Activated naive CD8-positive, alpha-beta T cell (primary cell): Measurements from ENCODE around the gene HOXB3.
A peak's percentile ranks its signal among the peaks of the same experiment; 100 is the strongest.

ENCODE experiments used
- H3K27ac Mint-ChIP-seq: one replicate; pipeline ENCODE4 v1.8.0; 2021; ENCODE audit warnings: mixed read lengths
- H3K27me3 Mint-ChIP-seq: one replicate; pipeline ENCODE4 v1.8.0; 2021; ENCODE audit warnings: mixed read lengths
- H3K36me3 Mint-ChIP-seq: one replicate; pipeline ENCODE4 v1.8.0; 2021; ENCODE audit warnings: mixed read lengths
- H3K4me1 Mint-ChIP-seq: one replicate; pipeline ENCODE4 v1.8.0; 2021; ENCODE audit warnings: low read depth, mixed read lengths
- H3K4me3 Mint-ChIP-seq: one replicate; pipeline ENCODE4 v1.8.0; 2021; ENCODE audit warnings: mild to moderate bottlenecking, mixed read lengths
- H3K9me3 Mint-ChIP-seq: one replicate; pipeline ENCODE4 v1.8.0; 2021; ENCODE audit warnings: low read depth, mixed read lengths

The HOXB3 gene

GRCh38 chr17:48568499-48569239, 21.4 kb downstream of the HOXB3 start:
- peaks cover 7% of the 10 kb centered on the region for H3K4me1 Mint-ChIP-seq
- peak overlapping the region; percentile 44 for H3K4me3 Mint-ChIP-seq
- no peak overlapping the region for H3K27ac Mint-ChIP-seq
- no peaks in the 10 kb centered on the region for H3K36me3 Mint-ChIP-seq
- H3K9me3 Mint-ChIP-seq = no peaks in the 10 kb centered on the region
- peaks cover 9% of the 10 kb centered on the region for H3K27me3 Mint-ChIP-seq

GRCh38 chr17:48567646-48568354, 22.2 kb downstream of the HOXB3 start:
- Mint-ChIP-seq H3K27ac (no peak overlapping the region), H3K36me3 (no peaks in the 10 kb centered on the region), H3K4me3 (no peak overlapping the region), H3K27me3 (peaks cover 9% of the 10 kb centered on the region), H3K4me1 (peaks cover 8% of the 10 kb centered on the region), H3K9me3 (no peaks in the 10 kb centered on the region)

GRCh38 chr17:48567209-48567608, 22.8 kb downstream of the HOXB3 start:
- H3K27me3 Mint-ChIP-seq = peaks cover 13% of the 10 kb centered on the region
- H3K9me3 Mint-ChIP-seq = no peaks in the 10 kb centered on the region
- H3K36me3 Mint-ChIP-seq = no peaks in the 10 kb centered on the region
- no peak overlapping the region for H3K27ac Mint-ChIP-seq
- no peak overlapping the region for H3K4me3 Mint-ChIP-seq
- peaks cover 8% of the 10 kb centered on the region for H3K4me1 Mint-ChIP-seq

GRCh38 chr17:48566717-48567116, 23.3 kb downstream of the HOXB3 start:
- Mint-ChIP-seq H3K4me1 (peaks cover 9% of the 10 kb centered on the region), H3K9me3 (no peaks in the 10 kb centered on the region), H3K27ac (no peak overlapping the region), H3K36me3 (no peaks in the 10 kb centered on the region), H3K4me3 (no peak overlapping the region), H3K27me3 (peaks cover 13% of the 10 kb centered on the region)

- Mint-ChIP-seq H3K4me3 (no peak overlapping the region), H3K27ac (no peak overlapping the region), H3K9me3 (no peaks in the 10 kb centered on the region), H3K36me3 (no peaks in the 10 kb centered on the region), H3K4me1 (peaks cover 10% of the 10 kb centered on the region), H3K27me3 (peaks cover 13% of the 10 kb centered on the region)
Measured at GRCh38 chr17:48565925-48566710, 23.9 kb downstream of the HOXB3 start.

GRCh38 chr17:48565022-48565554, 25.0 kb downstream of the HOXB3 start:
- Mint-ChIP-seq H3K27me3 (peaks cover 13% of the 10 kb centered on the region), H3K36me3 (no peaks in the 10 kb centered on the region), H3K4me1 (peaks cover 10% of the 10 kb centered on the region), H3K9me3 (no peaks in the 10 kb centered on the region), H3K27ac (no peak overlapping the region), H3K4me3 (peak overlapping the region; percentile 64)

GRCh38 chr17:48564188-48565021, 25.6 kb downstream of the HOXB3 start:
- no peak overlapping the region for H3K27ac Mint-ChIP-seq
- no peaks in the 10 kb centered on the region for H3K36me3 Mint-ChIP-seq
- H3K4me3 Mint-ChIP-seq = peak overlapping the region; percentile 64
- no peaks in the 10 kb centered on the region for H3K9me3 Mint-ChIP-seq
- H3K4me1 Mint-ChIP-seq = peaks cover 10% of the 10 kb centered on the region
- H3K27me3 Mint-ChIP-seq = peaks cover 13% of the 10 kb centered on the region

GRCh38 chr17:48563867-48564187, 26.2 kb downstream of the HOXB3 start:
- H3K4me1 Mint-ChIP-seq = peaks cover 10% of the 10 kb centered on the region

GRCh38 chr17:48563385-48563838, 26.6 kb downstream of the HOXB3 start:
- H3K27me3 Mint-ChIP-seq = peaks cover 13% of the 10 kb centered on the region
- no peaks in the 10 kb centered on the region for H3K9me3 Mint-ChIP-seq

More at GRCh38 chr17:48563867-48564187, 26.2 kb downstream of the HOXB3 start:
- peaks cover 13% of the 10 kb centered on the region for H3K27me3 Mint-ChIP-seq
- no peaks in the 10 kb centered on the region for H3K9me3 Mint-ChIP-seq
- H3K4me3 Mint-ChIP-seq = peak overlapping the region; percentile 59
- no peaks in the 10 kb centered on the region for H3K36me3 Mint-ChIP-seq
- H3K27ac Mint-ChIP-seq = no peak overlapping the region

GRCh38 chr17:48562934-48563333, 27.1 kb downstream of the HOXB3 start:
- Mint-ChIP-seq H3K4me1 (peaks cover 5% of the 10 kb centered on the region), H3K36me3 (no peaks in the 10 kb centered on the region), H3K4me3 (no peak overlapping the region), H3K9me3 (no peaks in the 10 kb centered on the region), H3K27me3 (peaks cover 11% of the 10 kb centered on the region), H3K27ac (no peak overlapping the region)

More at GRCh38 chr17:48563385-48563838, 26.6 kb downstream of the HOXB3 start:
- peak overlapping the region; percentile 59 for H3K4me3 Mint-ChIP-seq
- H3K36me3 Mint-ChIP-seq = no peaks in the 10 kb centered on the region
- peaks cover 7% of the 10 kb centered on the region for H3K4me1 Mint-ChIP-seq
- H3K27ac Mint-ChIP-seq = no peak overlapping the region

- H3K4me1 Mint-ChIP-seq = peaks cover 5% of the 10 kb centered on the region
- H3K36me3 Mint-ChIP-seq = no peaks in the 10 kb centered on the region
- H3K27me3 Mint-ChIP-seq = peaks cover 11% of the 10 kb centered on the region
- H3K9me3 Mint-ChIP-seq = no peaks in the 10 kb centered on the region
- H3K4me3 Mint-ChIP-seq = no peak overlapping the region
- H3K27ac Mint-ChIP-seq = no peak overlapping the region
Measured at GRCh38 chr17:48561884-48562810, 27.9 kb downstream of the HOXB3 start.

- no peak overlapping the region for H3K27ac Mint-ChIP-seq
- H3K27me3 Mint-ChIP-seq = peaks cover 14% of the 10 kb centered on the region
- H3K36me3 Mint-ChIP-seq = no peaks in the 10 kb centered on the region
- no peaks in the 10 kb centered on the region for H3K9me3 Mint-ChIP-seq
- H3K4me1 Mint-ChIP-seq = peaks cover 9% of the 10 kb centered on the region
- H3K4me3 Mint-ChIP-seq = no peak overlapping the region
Measured at GRCh38 chr17:48559840-48560817, 29.9 kb downstream of the HOXB3 start.
